HCT116 (cell line): ENCODE results near the gene SNX9. TPM values are rescaled to one million over a fixed set of nuclear protein-coding genes. Genes with fewer than 3 reads are reported as not detected.

Experiments used
- ATAC-seq: fragments of 200-7000 bp; cut with Tn5 transposase; 2 replicates; pipeline ENCODE4 v1.9.1; 2020; ENCODE audit warnings: mild to moderate bottlenecking, moderate library complexity
- BruUV-seq: library from RNA; stranded (reverse); fragments of 400-500 nt; replicated peaks from 2 replicates; lab custom pipeline; 2021; lab: Mats Ljungman, UMichigan
- CTCF ChIA-PET: fragments of 300-600 bp; sonication (Branson Sonifier 250); formaldehyde crosslinking; loops from one replicate; lab custom pipeline; 2021; ENCODE audit warnings: antibody characterized with exemption; lab: Charles Lee
- POLR2A ChIA-PET: fragments of 300-600, 350-600 bp; sonication (Branson Sonifier 250); formaldehyde crosslinking; loops from one replicate; lab custom pipeline; 2021; ENCODE audit warnings: antibody characterized with exemption; lab: Charles Lee
- RAD21 ChIA-PET, 2 experiments: fragments of 300-600 bp; sonication (Branson Sonifier 250); formaldehyde crosslinking; loops; one replicate each; lab custom pipeline; 2023; ENCODE audit warnings: low total read pairs in 2 of 2; ENCODE audit not compliant: uncharacterized antibody in 2 of 2, unreplicated experiment in 2 of 2, low non-redundant PET in 1 of 2; lab: Charles Lee
- DNase-seq: peaks from one replicate; pipeline ENCODE4 v3.0.0-alpha.2; 2010; ENCODE audit warnings: low read depth, low spot score
- H2AFZ ChIP-seq: fragments of 200-600 bp; shearing (Covaris generic), sonication (generic); 2 replicates; pipeline ENCODE4 v1.6.1; 2017; ENCODE audit warnings: low read depth, mixed run types, mixed read lengths, antibody characterized with exemption, low read length; ENCODE audit not compliant: poor library complexity, severe bottlenecking
- H3K27ac ChIP-seq: 2 replicates; pipeline ENCODE4 v1.5.1; 2012; ENCODE audit warnings: low read depth, low read length
- H3K27me3 ChIP-seq: fragments of 200-600 bp; sonication (generic); 2 replicates; pipeline ENCODE4 v1.6.1; 2016; ENCODE audit warnings: mixed run types, low read length, mixed read lengths; ENCODE audit not compliant: insufficient read depth
- H3K36me3 ChIP-seq, 2 experiments: fragments of 200-500 bp in 1 of 2; fragments of 200-600 bp in 1 of 2; sonication (Bioruptor generic) in 1 of 2; sonication (generic) in 1 of 2; 2 replicates each; pipeline versions ENCODE4 v1.5.1 to v1.6.1; 2014 to 2016; ENCODE audit warnings: low read length in 2 of 2, inconsistent platforms in 1 of 2, mixed read lengths in 1 of 2, mixed run types in 1 of 2; ENCODE audit not compliant: insufficient read depth in 2 of 2, control insufficient read depth in 1 of 2
- H3K4me1 ChIP-seq, 2 experiments: fragments of 200-600 bp in 1 of 2; sonication (generic) in 1 of 2; 2 replicates each; pipeline versions ENCODE4 v1.5.1 to v1.6.1; 2012 to 2017; ENCODE audit warnings: low read length in 2 of 2, inconsistent platforms in 1 of 2, mild to moderate bottlenecking in 1 of 2, mixed read lengths in 1 of 2, mixed run types in 1 of 2, moderate library complexity in 1 of 2; ENCODE audit not compliant: insufficient read depth in 2 of 2, control insufficient read depth in 1 of 2
- H3K4me2 ChIP-seq: fragments of 200-600 bp; sonication (generic); 2 replicates; pipeline ENCODE4 v1.6.1; 2017; ENCODE audit warnings: mixed run types, low read length, mixed read lengths
- H3K4me3 ChIP-seq, 2 experiments: fragments of 200-600 bp in 1 of 2; sonication (generic) in 1 of 2; replicated peaks in 1 of 2; 2 replicates each; pipeline ENCODE4 v1.5.1; 2011 to 2016; ENCODE audit warnings: low read length in 2 of 2, control low read depth in 1 of 2, low read depth in 1 of 2, mild to moderate bottlenecking in 1 of 2, mixed read lengths in 1 of 2, mixed run types in 1 of 2
- H3K79me2 ChIP-seq: fragments of 200-600 bp; sonication (generic); 2 replicates; pipeline ENCODE4 v1.6.1; 2017; ENCODE audit warnings: mild to moderate bottlenecking, mixed run types, low read length, moderate library complexity, mixed read lengths; ENCODE audit not compliant: insufficient read depth
- H3K9ac ChIP-seq: fragments of 200-600 bp; sonication (generic); 2 replicates; pipeline ENCODE4 v1.6.1; 2016; ENCODE audit warnings: low read length, mixed read lengths
- H3K9me2 ChIP-seq: fragments of 200-600 bp; sonication (generic), shearing (Covaris generic); 2 replicates; pipeline ENCODE4 v1.6.1; 2017; ENCODE audit warnings: mixed run types, mild to moderate bottlenecking, moderate library complexity; ENCODE audit not compliant: insufficient read depth
- H3K9me3 ChIP-seq, 2 experiments: fragments of 200-500 bp in 1 of 2; fragments of 200-600 bp in 1 of 2; sonication (Bioruptor generic) in 1 of 2; sonication (generic) in 1 of 2; 2 replicates each; pipeline ENCODE4 v1.6.1; 2014 to 2017; ENCODE audit warnings: low read length in 2 of 2, mixed read lengths in 2 of 2, inconsistent platforms in 1 of 2, low read depth in 1 of 2, mild to moderate bottlenecking in 1 of 2, mixed run types in 1 of 2, moderate library complexity in 1 of 2; ENCODE audit not compliant: control insufficient read depth in 1 of 2, insufficient read depth in 1 of 2
- H4K20me1 ChIP-seq: fragments of 200-600 bp; sonication (generic), shearing (Covaris generic); 2 replicates; pipeline ENCODE4 v1.6.1; 2017; ENCODE audit warnings: mixed run types, mild to moderate bottlenecking, moderate library complexity; ENCODE audit not compliant: insufficient read depth
- ATF3 ChIP-seq: IDR thresholded peaks from 2 replicates; pipeline ENCODE4 v1.6.1; 2012
- CBX3 ChIP-seq: IDR thresholded peaks from 2 replicates; pipeline ENCODE4 v1.6.1; 2012; ENCODE audit warnings: low read depth
- CEBPB ChIP-seq: IDR thresholded peaks from 2 replicates; pipeline ENCODE4 v1.6.1; 2012; ENCODE audit warnings: low read depth
- EGR1 ChIP-seq: IDR thresholded peaks from 2 replicates; pipeline ENCODE4 v1.6.1; 2012; ENCODE audit warnings: low read depth
- ELF1 ChIP-seq: IDR thresholded peaks from 2 replicates; pipeline ENCODE4 v1.6.1; 2012; ENCODE audit warnings: low read depth, borderline replicate concordance
- EZH2 ChIP-seq: fragments of 200-600 bp; sonication (generic); IDR thresholded peaks from 2 replicates; pipeline ENCODE4 v1.6.1; 2017; ENCODE audit warnings: antibody characterized with exemption, mixed run types
- EZH2phosphoT487 ChIP-seq: fragments of 200-600 bp; IDR thresholded peaks from 2 replicates; pipeline ENCODE4 v1.6.1; 2018; ENCODE audit warnings: antibody characterized with exemption, borderline replicate concordance
- FOSL1 ChIP-seq: IDR thresholded peaks from 2 replicates; pipeline ENCODE4 v1.6.1; 2012; ENCODE audit warnings: low read depth
- POLR2A ChIP-seq: IDR thresholded peaks from 2 replicates; pipeline ENCODE4 v1.7.0; 2011; ENCODE audit warnings: borderline replicate concordance; ENCODE audit not compliant: insufficient read depth, insufficient read length; ENCODE audit errors: extremely low read depth
- POLR2AphosphoS5 ChIP-seq: IDR thresholded peaks from 2 replicates; pipeline ENCODE4 v1.6.1; 2011; ENCODE audit warnings: mild to moderate bottlenecking, low read depth, low read length, moderate library complexity
- SIN3A ChIP-seq: IDR thresholded peaks from 2 replicates; pipeline ENCODE4 v1.6.1; 2012; ENCODE audit warnings: low read depth
- SP1 ChIP-seq: IDR thresholded peaks from 2 replicates; pipeline ENCODE4 v1.6.1; 2012; ENCODE audit warnings: low read depth
- SRF ChIP-seq: IDR thresholded peaks from 2 replicates; pipeline ENCODE4 v1.6.1; 2012; ENCODE audit warnings: low read depth
- TCF7L2 ChIP-seq: IDR thresholded peaks from 2 replicates; pipeline ENCODE4 v1.7.0; 2011; ENCODE audit warnings: borderline replicate concordance, inconsistent platforms; ENCODE audit not compliant: insufficient read depth, insufficient read length; ENCODE audit errors: extremely low read depth
- YY1 ChIP-seq: IDR thresholded peaks from 2 replicates; pipeline ENCODE4 v1.6.1; 2011; ENCODE audit warnings: low read length, low read depth, moderate library complexity, mild to moderate bottlenecking; ENCODE audit not compliant: insufficient replicate concordance; ENCODE audit errors: extremely low read depth
- ZBTB33 ChIP-seq: IDR thresholded peaks from 2 replicates; pipeline ENCODE4 v1.6.1; 2011; ENCODE audit warnings: mild to moderate bottlenecking, low read length, moderate library complexity; ENCODE audit not compliant: insufficient replicate concordance; ENCODE audit errors: extremely low read depth
- ZFX ChIP-seq: fragments of 450-650 bp; IDR thresholded peaks from 2 replicates; pipeline ENCODE4 v1.6.1; 2017
- ZNF274 ChIP-seq: fragments of 200-500 bp; sonication (Bioruptor generic); IDR thresholded peaks from 2 replicates; pipeline ENCODE4 v1.6.1; 2014; ENCODE audit warnings: mild to moderate bottlenecking, low read depth, low read length, inconsistent platforms
- intact Hi-C: fragments of 100-400 bp; cut with micrococcal nuclease; formaldehyde crosslinking; loops from 2 replicates; pipeline ENCODE4 v1.10.0; 2022
- total RNA-seq: library from RNA; stranded (reverse); gene quantifications from one replicate; pipeline ENCODE4 v1.2.1, GENCODE V29; 2021; ENCODE audit not compliant: unreplicated experiment
- TF ChIP-seq, protein P1 (sequence below): IDR thresholded peaks from 2 replicates; pipeline ENCODE4 v1.6.1; 2012; ENCODE audit warnings: low read depth

SNX9 gene
- total RNA-seq, 1 experiment from 2014 or later: 42.5 TPM

GRCh38 chr6:157966589-157966977 lies 143.5 kb downstream of the SNX9 start:
- no peak overlapping the region for H3K4me3 ChIP-seq
- H3K9ac ChIP-seq: no peak overlapping the region
- H3K9me2 ChIP-seq: no peaks in the 10 kb centered on the region
- no peak for DNase-seq
- no peaks in the 10 kb centered on the region for H3K27me3 ChIP-seq
- no peak overlapping the region for H3K27ac ChIP-seq
- H3K9me3 ChIP-seq: no peaks in the 10 kb centered on the region
- ChIA-PET CTCF (no interaction called here), RAD21 (no interaction called here), POLR2A (no interaction called here)
- no peak overlapping the region for H2AFZ ChIP-seq
- no peaks in the 10 kb centered on the region for H3K79me2 ChIP-seq
- no TSS peak for BruUV-seq
- H3K4me1 ChIP-seq: peaks cover 9% of the 10 kb centered on the region in 2 experiments; a peak in 3 of 4 replicates
- H4K20me1 ChIP-seq: no peaks in the 10 kb centered on the region
- no peak overlapping the region for H3K4me2 ChIP-seq
- intact Hi-C loops: no loop called here
- no peak for ATAC-seq
- no peaks in the 10 kb centered on the region for H3K36me3 ChIP-seq
- TF ChIP-seq ZNF274 (no peak), SRF (no peak), ZFX (no peak), SP1 (no peak), YY1 (no peak), POLR2AphosphoS5 (no peak), ATF3 (no peak), POLR2A (no peak), CBX3 (no peak), TCF7L2 (no peak), ZBTB33 (no peak), SIN3A (no peak), EZH2 (no peak), ELF1 (no peak), CEBPB (no peak), FOSL1 (no peak), EGR1 (no peak), EZH2phosphoT487 (no peak)
- TF ChIP-seq, protein P1, sequence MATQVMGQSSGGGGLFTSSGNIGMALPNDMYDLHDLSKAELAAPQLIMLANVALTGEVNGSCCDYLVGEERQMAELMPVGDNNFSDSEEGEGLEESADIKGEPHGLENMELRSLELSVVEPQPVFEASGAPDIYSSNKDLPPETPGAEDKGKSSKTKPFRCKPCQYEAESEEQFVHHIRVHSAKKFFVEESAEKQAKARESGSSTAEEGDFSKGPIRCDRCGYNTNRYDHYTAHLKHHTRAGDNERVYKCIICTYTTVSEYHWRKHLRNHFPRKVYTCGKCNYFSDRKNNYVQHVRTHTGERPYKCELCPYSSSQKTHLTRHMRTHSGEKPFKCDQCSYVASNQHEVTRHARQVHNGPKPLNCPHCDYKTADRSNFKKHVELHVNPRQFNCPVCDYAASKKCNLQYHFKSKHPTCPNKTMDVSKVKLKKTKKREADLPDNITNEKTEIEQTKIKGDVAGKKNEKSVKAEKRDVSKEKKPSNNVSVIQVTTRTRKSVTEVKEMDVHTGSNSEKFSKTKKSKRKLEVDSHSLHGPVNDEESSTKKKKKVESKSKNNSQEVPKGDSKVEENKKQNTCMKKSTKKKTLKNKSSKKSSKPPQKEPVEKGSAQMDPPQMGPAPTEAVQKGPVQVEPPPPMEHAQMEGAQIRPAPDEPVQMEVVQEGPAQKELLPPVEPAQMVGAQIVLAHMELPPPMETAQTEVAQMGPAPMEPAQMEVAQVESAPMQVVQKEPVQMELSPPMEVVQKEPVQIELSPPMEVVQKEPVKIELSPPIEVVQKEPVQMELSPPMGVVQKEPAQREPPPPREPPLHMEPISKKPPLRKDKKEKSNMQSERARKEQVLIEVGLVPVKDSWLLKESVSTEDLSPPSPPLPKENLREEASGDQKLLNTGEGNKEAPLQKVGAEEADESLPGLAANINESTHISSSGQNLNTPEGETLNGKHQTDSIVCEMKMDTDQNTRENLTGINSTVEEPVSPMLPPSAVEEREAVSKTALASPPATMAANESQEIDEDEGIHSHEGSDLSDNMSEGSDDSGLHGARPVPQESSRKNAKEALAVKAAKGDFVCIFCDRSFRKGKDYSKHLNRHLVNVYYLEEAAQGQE: no peak
